Stimulated activated CD4-positive, alpha-beta T cell treated with anti-CD3 and anti-CD28 coated beads, Interleukin-1b, Interleukin-23, amount 100 ng/mL, for 1 hour (primary cell): ENCODE results near the gene MAD2L1.
"Not testable (repeated sequence)": the region's sequence is repeated elsewhere in the genome, so short reads cannot be mapped to it uniquely, and the experiment has no call there.

Source experiments
- DNase-seq, 2 donors: peaks; one replicate each; pipeline ENCODE4 v3.0.0-alpha.2; 2020; ENCODE audit warnings: low read depth in 2 of 2

MAD2L1 gene

DNA sequence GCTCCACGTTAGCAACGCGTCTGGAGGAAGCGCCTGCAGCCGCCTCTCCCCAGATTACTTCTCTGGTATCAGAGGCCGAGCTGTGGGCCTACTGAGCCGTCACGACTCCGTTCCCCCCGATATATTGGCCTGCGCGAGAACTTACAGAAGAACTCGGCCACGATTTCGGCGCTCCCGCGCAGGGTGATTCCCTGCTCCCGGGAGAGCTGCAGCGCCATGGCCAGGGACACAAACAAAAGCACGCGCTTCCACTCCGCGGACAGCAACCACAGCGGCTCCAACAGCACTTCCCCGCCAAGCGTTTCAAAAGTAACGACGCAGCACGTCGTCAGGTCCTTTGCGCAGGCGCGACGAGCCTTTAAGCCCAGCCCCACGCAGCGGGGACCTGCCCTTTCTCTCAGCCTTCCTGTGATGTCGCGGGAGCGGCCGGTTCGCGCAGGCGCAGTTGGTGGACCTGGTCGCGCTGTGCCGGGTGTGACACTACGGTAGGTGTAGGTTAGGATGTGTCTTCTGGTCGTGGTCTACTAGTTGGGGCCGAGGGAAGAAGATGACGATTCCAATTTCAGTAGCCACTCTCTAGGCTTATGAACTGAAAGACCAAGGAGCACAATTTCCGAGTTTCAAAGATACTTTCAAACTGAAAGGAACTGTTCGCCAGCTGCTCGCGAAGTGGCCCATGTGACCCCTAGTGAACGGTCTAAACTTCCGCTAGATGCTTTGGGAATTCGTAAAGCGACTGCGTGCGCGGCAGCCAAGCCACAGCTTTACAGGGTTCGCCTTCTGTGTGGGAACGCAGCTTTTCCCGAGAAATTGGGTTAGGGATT lies at the start of gene MAD2L1:
TSS of gene MAD2L1 (minus strand) at position 332 of the 824 bp plus-strand sequence. CDS start at position 218, 114 bp downstream.
- DNase-seq = peak; percentile 95 to 97

DNA sequence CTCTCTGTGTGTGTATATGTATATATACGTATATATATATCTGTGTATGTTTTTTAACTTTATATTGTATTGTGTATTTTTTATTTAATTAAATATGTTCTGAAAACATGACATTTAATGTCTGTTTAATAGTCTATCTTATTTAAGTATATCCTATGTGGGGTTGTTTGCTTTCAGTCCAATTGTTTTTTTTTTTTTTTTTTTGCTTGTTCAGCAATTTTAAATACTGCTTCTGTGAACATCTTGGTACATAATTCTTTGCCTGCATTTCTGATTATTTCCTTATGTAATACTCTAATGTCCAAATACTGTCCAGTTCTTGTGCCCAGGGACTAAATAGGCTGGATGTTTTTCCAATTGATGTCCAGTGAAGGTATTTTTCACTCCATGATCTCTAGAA lies 45.1 kb upstream of the MAD2L1 start:
- DNase-seq = no peak

- DNase-seq = no peak
These were observed 42.8 kb upstream of the MAD2L1 start for GRCh38 chr4:120109406-120109805.

DNA sequence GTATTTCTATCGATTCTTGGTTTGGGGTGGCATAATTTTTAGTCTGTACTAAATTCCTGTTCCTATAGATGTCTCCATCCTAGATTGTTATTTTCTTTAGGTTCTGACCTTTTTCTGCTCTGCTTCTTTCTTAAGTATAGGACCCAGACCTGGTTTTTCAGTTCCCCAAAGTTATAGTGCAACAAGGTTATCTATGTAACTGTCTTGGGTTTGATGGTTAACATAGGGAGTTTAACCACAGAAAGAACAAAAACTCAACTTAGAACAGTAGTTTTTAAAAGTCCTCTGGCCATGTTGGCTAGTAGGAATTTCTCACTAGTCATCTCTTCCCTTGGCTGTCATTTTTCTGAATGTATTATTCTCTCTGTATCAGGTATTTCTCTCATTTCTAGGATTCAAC lies 38.8 kb upstream of the MAD2L1 start:
- DNase-seq = no peak

GRCh38 chr4:120096508-120097297 lies 30.1 kb upstream of the MAD2L1 start:
- no peak for DNase-seq

GRCh38 chr4:120088507-120088906 lies 21.9 kb upstream of the MAD2L1 start:
- no peak for DNase-seq

- not testable (repeated sequence) for DNase-seq
These were observed 21.4 kb upstream of the MAD2L1 start for GRCh38 chr4:120088066-120088465.

GRCh38 chr4:120085705-120086104 lies 19.1 kb upstream of the MAD2L1 start:
- no peak for DNase-seq

- DNase-seq = no peak
These were observed 17.7 kb upstream of the MAD2L1 start for GRCh38 chr4:120084327-120084726.

DNA sequence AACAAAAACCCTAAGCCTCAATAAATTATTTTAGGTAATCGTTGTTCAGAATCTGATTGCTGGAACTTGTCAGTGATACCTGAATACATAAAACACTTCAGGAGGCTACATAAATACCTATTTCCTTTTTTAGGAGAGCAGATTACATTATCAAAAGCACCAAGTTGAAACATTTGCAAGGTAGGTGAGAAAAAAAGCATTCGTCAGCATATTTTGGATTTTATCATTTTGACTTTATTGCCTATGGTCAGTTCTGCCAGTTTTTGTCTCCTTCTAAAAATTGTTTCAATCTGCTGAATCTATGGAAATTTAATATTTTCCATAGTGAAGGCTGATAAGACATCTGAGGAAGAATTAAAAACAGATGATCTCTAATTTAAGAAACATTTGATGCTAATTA lies 16.5 kb upstream of the MAD2L1 start:
- DNase-seq = no peak

DNA sequence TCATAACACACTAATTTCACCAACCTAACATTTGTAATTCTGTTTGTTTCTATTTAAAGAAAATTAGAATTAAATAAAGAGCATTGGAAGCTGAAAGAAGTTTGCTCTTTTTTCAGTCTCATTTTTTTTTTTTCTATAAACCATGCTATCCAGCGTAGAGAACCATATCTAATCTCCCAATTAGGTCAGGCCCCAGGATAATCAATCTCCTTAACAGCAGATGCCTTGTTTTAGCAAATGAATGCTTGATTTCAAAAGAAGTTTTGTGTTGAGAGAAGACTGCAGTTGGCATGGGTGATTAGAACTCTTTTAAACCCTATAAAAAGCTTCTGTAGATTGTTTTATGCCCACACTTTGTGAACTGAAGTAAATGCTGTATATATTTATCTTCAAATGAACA lies 15.6 kb upstream of the MAD2L1 start:
- no peak for DNase-seq

DNA sequence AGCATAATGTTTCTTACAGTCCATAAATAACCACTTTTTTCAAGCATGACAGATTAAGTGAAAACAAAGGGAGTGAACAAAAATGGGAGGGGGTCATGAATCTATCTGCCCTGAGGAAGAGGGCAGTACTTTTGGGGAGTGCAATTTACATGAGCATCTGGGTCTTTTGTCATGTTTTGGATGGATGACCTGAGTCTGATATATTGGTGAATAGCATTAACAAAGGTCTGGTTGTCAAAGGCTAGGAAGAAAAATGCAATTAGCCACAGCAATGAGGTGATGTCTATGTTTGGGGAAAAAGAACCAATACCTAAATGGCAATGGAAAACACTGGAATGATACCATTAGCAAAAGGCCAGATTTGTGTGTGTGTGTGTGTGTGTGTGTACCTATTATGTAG lies 15.1 kb upstream of the MAD2L1 start:
- no peak for DNase-seq

DNA sequence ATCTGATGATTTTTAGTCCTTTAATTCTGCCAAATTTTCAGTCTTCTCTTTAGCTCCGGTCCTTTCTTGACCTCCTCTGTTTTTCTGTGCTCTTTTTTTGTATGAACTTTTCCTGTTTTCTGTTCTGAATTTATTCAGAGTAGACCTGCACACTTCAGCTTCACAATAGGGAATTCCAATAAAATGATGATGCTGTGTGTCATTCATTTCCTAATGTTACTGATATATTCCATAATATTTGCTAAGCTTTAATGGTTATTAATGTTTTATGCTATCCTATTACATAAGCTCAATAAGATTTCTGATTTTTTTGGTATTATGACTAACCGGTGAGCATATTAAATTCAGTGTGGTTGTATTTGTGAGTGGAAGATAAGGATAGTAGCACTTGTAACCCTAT lies 13.9 kb upstream of the MAD2L1 start:
- no peak for DNase-seq

DNA sequence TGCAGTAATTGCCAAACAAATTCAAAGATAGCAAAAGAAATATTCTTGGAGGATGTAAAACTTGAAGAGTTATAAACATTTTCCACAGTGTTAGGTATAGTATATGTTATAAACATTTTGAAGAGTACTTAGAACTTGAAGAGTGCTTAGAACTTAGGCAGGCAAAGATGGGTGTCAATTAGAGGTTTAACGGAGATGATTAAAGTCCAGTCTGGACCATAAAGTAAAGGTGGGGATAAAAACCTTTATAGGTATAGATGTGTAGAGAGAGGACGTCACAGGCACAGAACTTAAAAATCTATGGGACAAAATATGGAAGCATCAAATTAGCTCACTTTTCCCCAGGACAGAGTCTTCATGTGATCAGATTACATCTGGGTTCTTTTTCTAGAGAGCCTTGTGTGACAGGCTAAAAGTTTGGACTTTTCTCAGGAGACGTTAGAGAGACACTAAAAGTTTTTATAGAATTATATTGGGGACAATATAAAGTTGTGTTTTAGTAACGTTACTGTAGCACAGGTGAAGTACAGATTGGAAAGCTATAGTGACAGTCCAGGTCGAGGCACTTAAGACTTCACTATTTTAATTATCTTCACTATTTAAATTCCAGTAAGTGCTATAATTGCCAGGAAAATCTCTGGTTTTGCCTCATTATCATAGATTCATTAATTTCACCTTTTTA lies 13.3 kb upstream of the MAD2L1 start:
- DNase-seq = no peak

GRCh38 chr4:120078216-120078615 lies 11.6 kb upstream of the MAD2L1 start:
- no peak for DNase-seq

GRCh38 chr4:120071192-120071795 lies 4.6 kb upstream of the MAD2L1 start:
- DNase-seq = peak in 1 of 2 donors; percentile 10

DNA sequence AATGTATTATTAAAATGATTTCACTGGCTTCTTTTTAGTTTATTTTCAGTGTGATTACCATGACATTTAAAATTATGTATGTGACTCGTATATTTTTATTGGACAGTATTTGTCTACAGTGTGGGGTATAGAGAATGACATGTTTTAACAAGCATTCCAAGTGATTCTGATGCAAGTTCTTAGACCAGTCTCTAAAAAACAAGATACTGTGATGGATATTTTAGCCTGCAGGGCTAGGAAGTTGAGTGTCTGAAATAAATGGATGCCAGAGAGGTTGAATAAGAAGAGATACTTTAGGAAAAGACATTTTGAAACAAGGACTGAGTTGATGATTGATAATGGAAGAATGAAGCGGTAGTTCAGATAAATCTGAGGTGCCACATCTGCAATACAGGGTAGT lies 3.5 kb upstream of the MAD2L1 start:
- DNase-seq = no peak

DNA sequence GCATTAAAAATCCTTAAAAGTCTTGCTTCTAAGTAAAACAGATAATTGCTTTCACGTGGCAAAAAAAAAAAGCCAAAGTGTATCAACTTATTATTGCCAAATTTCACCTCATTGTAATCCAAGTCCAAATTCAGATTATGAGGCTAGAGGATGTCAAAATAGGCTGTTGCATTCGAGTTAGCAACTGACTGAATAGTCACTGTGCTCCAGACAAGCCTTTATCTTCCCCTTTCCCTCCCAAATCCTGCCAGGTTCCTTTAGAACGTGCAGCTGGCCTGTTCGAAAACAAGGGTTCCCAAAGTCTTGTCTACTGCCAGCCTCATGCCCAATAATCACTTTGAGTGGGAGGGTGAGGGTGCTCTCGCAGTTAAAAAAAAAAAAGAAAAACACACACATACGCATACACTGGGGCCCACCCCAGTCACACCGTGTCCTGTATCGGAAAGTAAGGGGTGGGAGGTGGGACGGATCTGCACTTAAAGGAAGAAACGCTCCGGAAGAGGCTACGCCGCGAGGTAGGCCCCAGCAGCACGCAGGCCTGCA lies 603 bp downstream of the MAD2L1 start:
- peak in 1 of 2 donors; percentile 11 for DNase-seq

DNA sequence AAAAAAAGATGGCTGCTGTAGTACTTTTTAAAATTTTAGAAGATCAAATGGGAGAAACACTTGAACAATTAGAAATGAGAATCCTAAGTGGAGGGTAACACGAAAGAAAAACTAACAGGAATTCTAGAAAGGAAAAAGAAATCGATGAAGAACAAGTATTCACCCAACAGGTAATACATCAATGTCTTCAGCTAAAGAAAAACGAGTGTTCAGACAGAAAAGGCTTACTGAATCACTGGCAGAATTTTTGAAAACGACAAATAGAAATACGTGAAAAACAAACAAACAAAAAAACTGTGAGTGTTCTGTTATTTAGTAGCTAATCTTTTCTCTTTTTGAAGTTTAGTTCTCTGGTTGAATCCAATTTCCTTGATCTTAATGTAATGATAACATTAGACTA lies 1.8 kb downstream of the MAD2L1 start:
- no peak for DNase-seq

- DNase-seq = not testable (repeated sequence)
These were observed 2.9 kb downstream of the MAD2L1 start for GRCh38 chr4:120063711-120064110.

GRCh38 chr4:120062663-120063195 lies 3.9 kb downstream of the MAD2L1 start:
- DNase-seq = no peak
